SH-SY5Y (cell line): Measurements from ENCODE around the gene ZNF343.

Experiments used
- GATA2 ChIP-seq: IDR thresholded peaks from 2 replicates; pipeline ENCODE4 v1.6.1; 2011; ENCODE audit warnings: mild to moderate bottlenecking, low read depth, low read length
- GATA3 ChIP-seq: IDR thresholded peaks from 2 replicates; pipeline ENCODE4 v1.6.1; 2011; ENCODE audit warnings: low read depth, mild to moderate bottlenecking, low read length, moderate library complexity

- TF ChIP-seq GATA2 = no peak
- TF ChIP-seq GATA3 = no peak
Observed at GRCh38 chr20:2521369-2522305, 12.9 kb upstream of the ZNF343 start.
